MM.1S (cell line): ENCODE measurements around the gene PRIM1.
"Not testable (repeated sequence)": the region's sequence is repeated elsewhere in the genome, so short reads cannot be mapped to it uniquely, and the experiment has no call there.

Source experiments
- EZH2 ChIP-seq: fragments of 300-600 bp; sonication (generic); optimal IDR thresholded peaks from 2 replicates; pipeline ENCODE3; 2017; ENCODE audit warnings: low read depth, mild to moderate bottlenecking, antibody characterized with exemption, low read length, mixed read lengths
- EZH2phosphoT487 ChIP-seq: fragments of 300-600 bp; sonication (generic); IDR thresholded peaks from 2 replicates; pipeline ENCODE4 v1.6.1; 2018; ENCODE audit warnings: antibody characterized with exemption, low read length
- TF ChIP-seq, protein P1 (sequence below): fragments of 300-600 bp; sonication (generic); IDR thresholded peaks from 2 replicates; pipeline ENCODE4 v1.5.1; 2016; ENCODE audit warnings: antibody characterized with exemption, low read length, mixed read lengths

DNA sequence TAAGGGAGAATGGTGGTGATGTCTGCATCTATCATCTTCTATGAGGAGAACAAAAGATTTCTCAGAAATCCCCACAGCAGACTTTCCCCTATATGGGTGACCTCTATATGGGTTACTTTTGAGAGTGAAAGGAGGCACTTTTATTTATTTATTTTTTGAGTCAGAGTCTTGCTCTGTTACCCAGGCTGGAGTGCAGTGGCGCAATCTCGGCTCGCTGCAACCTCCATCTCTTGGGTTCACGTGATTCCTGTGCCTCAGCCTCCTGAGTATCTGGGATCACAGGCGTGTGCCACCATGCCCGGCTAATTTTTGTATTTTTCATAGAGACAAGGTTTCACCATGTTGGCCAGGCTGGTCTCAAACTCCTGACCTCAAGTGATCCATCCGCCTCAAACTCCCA is 41.0 kb upstream of the PRIM1 start:
- TF ChIP-seq, protein P1, sequence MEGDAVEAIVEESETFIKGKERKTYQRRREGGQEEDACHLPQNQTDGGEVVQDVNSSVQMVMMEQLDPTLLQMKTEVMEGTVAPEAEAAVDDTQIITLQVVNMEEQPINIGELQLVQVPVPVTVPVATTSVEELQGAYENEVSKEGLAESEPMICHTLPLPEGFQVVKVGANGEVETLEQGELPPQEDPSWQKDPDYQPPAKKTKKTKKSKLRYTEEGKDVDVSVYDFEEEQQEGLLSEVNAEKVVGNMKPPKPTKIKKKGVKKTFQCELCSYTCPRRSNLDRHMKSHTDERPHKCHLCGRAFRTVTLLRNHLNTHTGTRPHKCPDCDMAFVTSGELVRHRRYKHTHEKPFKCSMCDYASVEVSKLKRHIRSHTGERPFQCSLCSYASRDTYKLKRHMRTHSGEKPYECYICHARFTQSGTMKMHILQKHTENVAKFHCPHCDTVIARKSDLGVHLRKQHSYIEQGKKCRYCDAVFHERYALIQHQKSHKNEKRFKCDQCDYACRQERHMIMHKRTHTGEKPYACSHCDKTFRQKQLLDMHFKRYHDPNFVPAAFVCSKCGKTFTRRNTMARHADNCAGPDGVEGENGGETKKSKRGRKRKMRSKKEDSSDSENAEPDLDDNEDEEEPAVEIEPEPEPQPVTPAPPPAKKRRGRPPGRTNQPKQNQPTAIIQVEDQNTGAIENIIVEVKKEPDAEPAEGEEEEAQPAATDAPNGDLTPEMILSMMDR, result not testable (repeated sequence)
- TF ChIP-seq EZH2, EZH2phosphoT487: not testable (repeated sequence)
